Measurements from ENCODE around the gene ATG13. TPM values are rescaled to one million over a fixed set of nuclear protein-coding genes. Genes with fewer than 3 reads are reported as not detected.
A peak's percentile ranks its signal among the peaks of the same experiment; 100 is the strongest.

ATG13 gene
- total RNA-seq, 2 experiments from 2014 or later: 64.1 to 70.0 TPM

- Mint-ChIP-seq H3K4me3 (no peak overlapping the region), H3K27me3 (no peaks in the 10 kb centered on the region), H3K36me3 (peaks cover 2% of the 10 kb centered on the region), H3K9me3 (no peaks in the 10 kb centered on the region), H3K27ac (no peak overlapping the region), H3K4me1 (peaks cover 15% of the 10 kb centered on the region)
- POLR2A ChIA-PET: no interaction called here
- ATAC-seq (ENCODE audit: low read depth): no peak
- no peak for DNase-seq
Observed at GRCh38 chr11:46597155-46597554, 20.2 kb upstream of the ATG13 start.

- no peaks in the 10 kb centered on the region for H3K27me3 Mint-ChIP-seq
- H3K27ac Mint-ChIP-seq: no peak overlapping the region
- H3K9me3 Mint-ChIP-seq: no peaks in the 10 kb centered on the region
- peaks cover 13% of the 10 kb centered on the region for H3K4me1 Mint-ChIP-seq
- H3K36me3 Mint-ChIP-seq: peaks cover 2% of the 10 kb centered on the region
- ATAC-seq (ENCODE audit: low read depth): no peak
- POLR2A ChIA-PET: no interaction called here
- DNase-seq: no peak
- H3K4me3 Mint-ChIP-seq: no peak overlapping the region
Observed at GRCh38 chr11:46597609-46598219, 19.6 kb upstream of the ATG13 start.

- ATAC-seq (ENCODE audit: low read depth) (no peak), DNase-seq (no peak)
- peaks cover 2% of the 10 kb centered on the region for H3K36me3 Mint-ChIP-seq
- no peak overlapping the region for H3K4me3 Mint-ChIP-seq
- POLR2A ChIA-PET: no interaction called here
- no peak overlapping the region for H3K27ac Mint-ChIP-seq
- H3K9me3 Mint-ChIP-seq: no peaks in the 10 kb centered on the region
- H3K4me1 Mint-ChIP-seq: peaks cover 8% of the 10 kb centered on the region
- no peaks in the 10 kb centered on the region for H3K27me3 Mint-ChIP-seq
Observed at GRCh38 chr11:46599340-46600193, 17.8 kb upstream of the ATG13 start.

GRCh38 chr11:46600194-46600960, 17.0 kb upstream of the ATG13 start:
- H3K4me1 Mint-ChIP-seq: peaks cover 8% of the 10 kb centered on the region
- DNase-seq: no peak
- H3K4me3 Mint-ChIP-seq: no peak overlapping the region
- POLR2A ChIA-PET: interaction anchor here (0.5 kb wide), 1 partner anchor 12 kb away, joined by 6 read pairs; no protein-coding TSS in a partner anchor
- no peaks in the 10 kb centered on the region for H3K27me3 Mint-ChIP-seq
- H3K27ac Mint-ChIP-seq: no peak overlapping the region
- no peaks in the 10 kb centered on the region for H3K9me3 Mint-ChIP-seq
- no peak for ATAC-seq (ENCODE audit: low read depth)
- peaks cover 2% of the 10 kb centered on the region for H3K36me3 Mint-ChIP-seq

- Mint-ChIP-seq H3K4me3 (no peak overlapping the region), H3K27me3 (no peaks in the 10 kb centered on the region), H3K27ac (no peak overlapping the region), H3K9me3 (no peaks in the 10 kb centered on the region), H3K36me3 (peaks cover 2% of the 10 kb centered on the region), H3K4me1 (peaks cover 8% of the 10 kb centered on the region)
- DNase-seq (no peak), ATAC-seq (ENCODE audit: low read depth) (no peak)
- POLR2A ChIA-PET: no interaction called here
Observed at GRCh38 chr11:46601129-46601528, 16.2 kb upstream of the ATG13 start.

GRCh38 chr11:46603704-46604308, 13.5 kb upstream of the ATG13 start:
- no peak for ATAC-seq (ENCODE audit: low read depth)
- H3K4me3 Mint-ChIP-seq: no peak overlapping the region
- no peaks in the 10 kb centered on the region for H3K36me3 Mint-ChIP-seq
- no peak for DNase-seq
- POLR2A ChIA-PET: interaction anchor here (1.0 kb wide), 1 partner anchor 9 kb away, joined by 3 read pairs; no protein-coding TSS in a partner anchor
- H3K27me3 Mint-ChIP-seq: no peaks in the 10 kb centered on the region
- H3K27ac Mint-ChIP-seq: no peak overlapping the region
- no peaks in the 10 kb centered on the region for H3K9me3 Mint-ChIP-seq
- peaks cover 3% of the 10 kb centered on the region for H3K4me1 Mint-ChIP-seq

GRCh38 chr11:46604796-46605195, 12.6 kb upstream of the ATG13 start:
- ATAC-seq (ENCODE audit: low read depth): no peak
- DNase-seq: no peak
- H3K27me3 Mint-ChIP-seq: no peaks in the 10 kb centered on the region
- no peaks in the 10 kb centered on the region for H3K36me3 Mint-ChIP-seq
- H3K27ac Mint-ChIP-seq: no peak overlapping the region
- H3K4me3 Mint-ChIP-seq: no peak overlapping the region
- H3K9me3 Mint-ChIP-seq: no peaks in the 10 kb centered on the region
- peaks cover 3% of the 10 kb centered on the region for H3K4me1 Mint-ChIP-seq
- POLR2A ChIA-PET: interaction anchor here (0.6 kb wide), 1 partner anchor 12 kb away, joined by 3 read pairs; no protein-coding TSS in a partner anchor

- no peak overlapping the region for H3K4me3 Mint-ChIP-seq
- no peaks in the 10 kb centered on the region for H3K36me3 Mint-ChIP-seq
- ATAC-seq (ENCODE audit: low read depth): no peak
- H3K9me3 Mint-ChIP-seq: no peaks in the 10 kb centered on the region
- H3K27me3 Mint-ChIP-seq: no peaks in the 10 kb centered on the region
- no peak overlapping the region for H3K27ac Mint-ChIP-seq
- peaks cover 6% of the 10 kb centered on the region for H3K4me1 Mint-ChIP-seq
- no peak for DNase-seq
- POLR2A ChIA-PET: interaction anchor here (0.6 to 2.3 kb wide), 2 partner anchors 14 to 208 kb away, joined by 3 to 7 read pairs; partner anchors contain the start of gene AMBRA1
Observed at GRCh38 chr11:46607516-46607915, 9.8 kb upstream of the ATG13 start.

- peaks cover 3% of the 10 kb centered on the region for H3K4me1 Mint-ChIP-seq
- POLR2A ChIA-PET: no interaction called here
- no peak for DNase-seq
- no peaks in the 10 kb centered on the region for H3K27me3 Mint-ChIP-seq
- no peaks in the 10 kb centered on the region for H3K36me3 Mint-ChIP-seq
- ATAC-seq (ENCODE audit: low read depth): no peak
- no peak overlapping the region for H3K27ac Mint-ChIP-seq
- H3K4me3 Mint-ChIP-seq: no peak overlapping the region
- H3K9me3 Mint-ChIP-seq: no peaks in the 10 kb centered on the region
Observed at GRCh38 chr11:46609386-46609785, 8.0 kb upstream of the ATG13 start.

GRCh38 chr11:46611526-46612304, 5.6 kb upstream of the ATG13 start:
- no peaks in the 10 kb centered on the region for H3K27me3 Mint-ChIP-seq
- POLR2A ChIA-PET: no interaction called here
- DNase-seq: no peak
- ATAC-seq (ENCODE audit: low read depth): no peak
- peaks cover 14% of the 10 kb centered on the region for H3K4me1 Mint-ChIP-seq
- H3K27ac Mint-ChIP-seq: no peak overlapping the region
- H3K36me3 Mint-ChIP-seq: no peaks in the 10 kb centered on the region
- H3K4me3 Mint-ChIP-seq: no peak overlapping the region
- H3K9me3 Mint-ChIP-seq: no peaks in the 10 kb centered on the region

- Mint-ChIP-seq H3K9me3 (no peaks in the 10 kb centered on the region), H3K36me3 (no peaks in the 10 kb centered on the region), H3K27ac (no peak overlapping the region), H3K4me3 (no peak overlapping the region), H3K27me3 (no peaks in the 10 kb centered on the region), H3K4me1 (peaks cover 14% of the 10 kb centered on the region)
- DNase-seq (no peak), ATAC-seq (ENCODE audit: low read depth) (no peak)
- POLR2A ChIA-PET: interaction anchor here (0.7 kb wide), 2 partner anchors 12 to 249 kb away, joined by 3 to 6 read pairs; no protein-coding TSS in a partner anchor
Observed at GRCh38 chr11:46612326-46612725, 5.0 kb upstream of the ATG13 start.

- H3K27me3 Mint-ChIP-seq: no peaks in the 10 kb centered on the region
- H3K9me3 Mint-ChIP-seq: no peaks in the 10 kb centered on the region
- H3K36me3 Mint-ChIP-seq: peaks cover 4% of the 10 kb centered on the region
- H3K4me1 Mint-ChIP-seq: peaks cover 26% of the 10 kb centered on the region
- POLR2A ChIA-PET: interaction anchor here (3.0 kb wide), 1 partner anchor 22 kb away, joined by 9 read pairs; the partner anchor contains the start of gene AMBRA1
- no peak for DNase-seq
- no peak for ATAC-seq (ENCODE audit: low read depth)
- H3K27ac Mint-ChIP-seq: no peak overlapping the region
- peak overlapping the region; percentile 100 for H3K4me3 Mint-ChIP-seq
Observed at GRCh38 chr11:46615756-46616155, 1.6 kb upstream of the ATG13 start.
